ENCODE results near the gene ZNF444. TPM values are rescaled to one million over a fixed set of nuclear protein-coding genes. Genes with fewer than 3 reads are reported as not detected.

ZNF444 gene
- total and polyA plus RNA-seq, 2 donors (not counting 3 experiments of a cell fraction or from before 2014, with no cell fraction given): 37.2 to 41.7 TPM

DNA sequence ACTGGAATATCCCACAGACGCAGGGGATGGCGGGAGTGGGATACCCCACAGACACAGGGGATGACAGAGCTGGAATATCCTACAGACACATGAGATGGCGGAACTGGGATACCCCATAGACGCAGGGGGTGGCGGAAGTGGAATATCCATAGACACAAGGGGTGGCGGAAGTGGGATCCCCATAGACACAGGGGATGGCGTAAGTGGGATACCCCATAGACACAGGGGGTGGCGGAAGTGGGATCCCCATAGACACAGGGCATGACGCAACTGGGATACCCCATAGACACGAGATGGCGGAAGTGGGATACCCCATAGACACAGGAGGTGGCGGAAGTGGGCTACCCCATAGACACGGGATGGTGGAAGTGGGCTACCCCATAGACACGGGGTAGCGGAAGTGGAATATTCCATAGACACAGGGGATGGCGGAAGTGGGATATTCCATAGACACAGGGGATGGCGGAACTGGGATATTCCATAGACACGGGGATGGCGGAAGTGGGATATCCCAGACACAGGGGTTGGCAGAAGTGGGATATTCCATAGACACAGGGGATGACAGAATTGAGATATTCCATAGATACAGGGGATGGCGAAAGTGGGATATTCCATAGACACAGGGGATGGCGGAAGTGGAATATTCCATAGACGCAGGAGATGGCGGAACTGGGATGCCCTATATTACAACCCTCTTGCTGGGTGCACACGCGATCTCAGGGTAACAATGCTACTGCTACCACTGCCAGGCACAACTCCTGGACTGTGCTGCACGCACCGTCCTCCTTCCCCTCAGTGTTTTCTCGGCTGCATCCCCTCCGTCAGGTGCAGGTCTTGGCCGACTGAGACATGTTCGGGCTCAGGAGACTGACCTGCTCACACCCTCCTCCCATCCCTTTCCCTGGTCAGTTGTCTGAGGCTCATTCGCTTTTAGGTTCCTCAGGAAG is 48.1 kb upstream of the ZNF444 start:
- H3K36me3 ChIP-seq (ENCODE audit: control insufficient read depth in 2 of 2, extremely low read depth in 1 of 2, insufficient read depth in 2 of 2, low read length in 2 of 2): peaks cover 0 to 8% of the 10 kb centered on the region in 2 experiments
- H3K27ac ChIP-seq (ENCODE audit: insufficient read depth, low read depth, low read length): no peak overlapping the region
- H3K79me2 ChIP-seq (ENCODE audit: control insufficient read depth, insufficient read depth, low read length): peaks cover 24% of the 10 kb centered on the region
- no peaks in the 10 kb centered on the region for H3K9me3 ChIP-seq (replicated peaks; ENCODE audit: control insufficient read depth, insufficient read depth, low read length)
- TF ChIP-seq CTCF (IDR thresholded peaks at IDR 0.05; ENCODE audit: extremely low read depth in 1 of 2, insufficient read depth in 1 of 2, low read depth in 1 of 2, low read length in 2 of 2) (no peak), MYC (IDR thresholded peaks at IDR 0.05; ENCODE audit: low read depth, low read length) (no peak), EZH2 (IDR thresholded peaks at IDR 0.05; ENCODE audit: borderline replicate concordance, low read depth, low read length, severe bottlenecking) (no peak), POLR2AphosphoS5 (IDR thresholded peaks at IDR 0.05; ENCODE audit: insufficient read depth, low read depth, low read length) (no peak), FOS (IDR thresholded peaks at IDR 0.05; ENCODE audit: borderline replicate concordance, insufficient read depth, low read length) (no peak), JUN (IDR thresholded peaks at IDR 0.05; ENCODE audit: borderline replicate concordance, insufficient read depth, insufficient read length, low read depth) (no peak)
- TF ChIP-seq, protein P1, sequence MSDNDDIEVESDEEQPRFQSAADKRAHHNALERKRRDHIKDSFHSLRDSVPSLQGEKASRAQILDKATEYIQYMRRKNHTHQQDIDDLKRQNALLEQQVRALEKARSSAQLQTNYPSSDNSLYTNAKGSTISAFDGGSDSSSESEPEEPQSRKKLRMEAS (IDR thresholded peaks at IDR 0.05; ENCODE audit: insufficient read depth, insufficient read length): no peak
- H3K9me1 ChIP-seq (replicated peaks; ENCODE audit: control insufficient read depth, extremely low read depth, insufficient read depth, low read length): no peaks in the 10 kb centered on the region
- H3K4me2 ChIP-seq (ENCODE audit: insufficient read depth, low read length): no peak overlapping the region
- H3K27me3 ChIP-seq (ENCODE audit: control insufficient read depth in 2 of 2, insufficient read depth in 2 of 2, low read length in 2 of 2): no peaks in the 10 kb centered on the region
- dilution Hi-C loops (cut with MboI; ENCODE audit: extremely low pct_ligation_motif_present, low sequenced_read_pairs) (no loop called here), intact Hi-C loops (cut with micrococcal nuclease) (no loop called here)
- no peak overlapping the region for H3K9ac ChIP-seq (replicated peaks; ENCODE audit: extremely low read depth, insufficient read depth, low read length)
- no peak overlapping the region for H3K4me3 ChIP-seq (replicated peaks in 1 of 3; ENCODE audit: insufficient read depth in 1 of 3, low read depth in 1 of 3, low read length in 3 of 3)
- no peak overlapping the region for H2AFZ ChIP-seq (ENCODE audit: low read depth, low read length)
- DNase-seq (ENCODE audit: low read depth, low spot score) (no peak), FAIRE-seq (no peak)
- H4K20me1 ChIP-seq (replicated peaks; ENCODE audit: control insufficient read depth, extremely low read depth, insufficient read depth, low read length): no peaks in the 10 kb centered on the region
- CTCF ChIA-PET: no interaction called here
- BruUV-seq (replicated peaks): no TSS peak
- no peaks in the 10 kb centered on the region for H3K4me1 ChIP-seq (ENCODE audit: control insufficient read depth, extremely low read depth, insufficient read depth, low read length)
- POLR2A ChIA-PET: no interaction called here

All from endothelial cell of umbilical vein (primary cell).